Fibroblast of skin of left quadriceps (primary cell): ENCODE measurements around the gene AGPAT3.
A peak's percentile ranks its signal among the peaks of the same experiment; 100 is the strongest.

Source experiments
- DNase-seq, 2 experiments: peaks; one replicate each; pipeline ENCODE4 v3.0.0-alpha.2; 2013; ENCODE audit warnings: low read depth in 2 of 2

AGPAT3 gene

GRCh38 chr21:43935711-43936110 is 70.7 kb downstream of the AGPAT3 start:
- no peak for DNase-seq

DNA sequence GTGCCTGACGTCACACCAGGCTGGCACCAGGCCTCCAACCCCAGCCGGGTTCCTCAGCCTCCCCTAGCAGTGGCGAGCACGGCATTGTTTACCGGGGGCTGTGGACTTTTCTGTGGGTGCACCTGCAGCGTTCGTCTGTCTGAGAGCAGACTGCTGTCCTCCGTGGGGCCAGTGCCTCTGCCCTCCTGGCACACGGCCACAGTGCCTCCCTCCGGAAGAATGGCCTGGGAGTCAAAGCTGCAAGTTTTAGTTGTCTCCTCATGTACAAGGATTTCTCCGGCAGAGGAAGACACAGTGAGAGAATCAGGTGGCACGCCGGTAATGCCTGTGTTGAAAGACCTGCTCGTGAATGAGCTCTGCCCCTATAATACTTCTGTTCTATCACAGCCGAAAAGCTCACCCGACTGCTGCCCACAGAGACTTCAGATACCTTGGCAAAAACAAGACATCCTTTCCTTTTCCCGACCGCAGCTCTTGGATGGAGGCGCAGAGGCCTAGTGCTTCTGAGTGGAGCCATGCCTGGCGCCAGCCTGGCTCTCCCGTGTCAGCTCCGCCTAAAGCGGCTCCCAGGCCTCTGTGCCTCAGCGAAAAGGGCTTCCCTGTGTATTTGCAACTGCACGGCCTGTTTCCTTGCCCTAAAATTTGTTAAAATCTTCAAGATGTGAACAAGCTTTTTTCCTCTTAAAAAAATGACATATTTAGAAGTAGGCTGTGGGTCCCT is 71.4 kb downstream of the AGPAT3 start:
- no peak for DNase-seq

- no peak for DNase-seq
These were observed 72.2 kb downstream of the AGPAT3 start for GRCh38 chr21:43937051-43937832.

GRCh38 chr21:43937891-43938309 is 72.9 kb downstream of the AGPAT3 start:
- no peak for DNase-seq

GRCh38 chr21:43938751-43939442 is 73.9 kb downstream of the AGPAT3 start:
- peak; percentile 17 to 20 for DNase-seq

GRCh38 chr21:43939443-43940328 is 74.7 kb downstream of the AGPAT3 start:
- no peak for DNase-seq

DNA sequence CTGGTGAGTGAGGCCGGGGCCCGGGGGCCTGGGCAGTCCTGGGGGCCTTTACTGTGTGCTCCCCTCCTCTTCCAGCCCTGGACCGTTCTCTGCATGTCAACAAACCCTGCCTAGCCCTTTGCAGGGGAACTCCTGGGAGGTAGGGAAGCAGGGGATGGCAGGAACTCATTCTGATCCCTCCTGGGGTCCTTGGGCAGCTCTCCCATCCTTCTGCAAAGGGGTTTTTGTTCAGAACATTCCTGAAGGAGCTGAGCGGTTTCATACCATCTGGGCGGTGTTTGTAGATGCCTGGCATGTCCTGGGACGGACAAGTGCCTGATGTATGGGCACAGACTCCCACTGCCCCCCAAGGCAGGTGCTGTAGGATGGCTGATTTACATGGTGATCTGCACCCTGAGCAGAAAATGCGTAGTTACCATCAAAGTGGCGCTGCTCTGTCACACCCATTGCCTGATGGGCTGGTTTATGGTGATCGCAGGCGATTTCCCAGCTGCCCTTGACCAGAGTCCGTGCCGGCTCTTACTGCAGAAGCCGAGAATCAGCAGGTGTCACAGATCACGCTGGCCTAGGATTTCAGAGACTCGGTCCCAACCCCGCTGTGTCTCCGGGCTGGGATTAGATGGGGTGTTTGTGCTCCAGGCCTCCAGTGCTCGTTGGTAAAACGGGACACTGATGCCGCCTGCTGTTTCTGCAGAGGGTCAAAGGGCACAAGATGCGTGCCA is 75.5 kb downstream of the AGPAT3 start:
- no peak for DNase-seq

GRCh38 chr21:43942201-43942600 is 77.2 kb downstream of the AGPAT3 start:
- DNase-seq: no peak

- no peak for DNase-seq
These were observed 77.6 kb downstream of the AGPAT3 start for GRCh38 chr21:43942621-43943020.

DNA sequence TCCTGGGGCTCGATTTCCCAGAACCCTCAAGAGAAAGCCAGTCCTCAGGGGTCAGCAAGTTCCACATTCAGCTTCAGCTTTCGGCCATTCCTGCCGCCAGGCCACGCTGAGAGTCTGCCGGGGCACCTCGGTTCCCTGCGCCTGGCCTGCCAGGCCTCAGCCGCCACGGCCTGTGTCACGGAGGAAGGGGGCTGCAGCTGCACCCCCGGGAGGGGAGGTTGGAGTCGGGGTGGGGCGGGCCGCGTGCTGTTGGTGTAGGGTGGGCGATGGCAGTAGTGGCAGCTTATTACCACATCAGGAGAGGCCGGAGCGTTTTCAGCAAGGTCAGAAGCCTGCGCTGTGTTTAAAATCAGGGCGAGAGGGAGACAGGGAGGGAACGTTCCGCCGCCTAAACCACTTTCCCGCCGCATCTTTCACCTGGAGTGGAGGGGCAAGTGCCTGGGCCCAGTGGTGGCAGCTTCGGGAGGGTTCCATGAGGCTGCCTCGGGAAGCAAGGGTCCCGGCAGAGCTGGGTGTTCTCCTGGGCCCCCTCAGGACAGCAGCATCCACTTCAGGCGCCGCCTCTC is 78.6 kb downstream of the AGPAT3 start:
- no peak for DNase-seq

DNA sequence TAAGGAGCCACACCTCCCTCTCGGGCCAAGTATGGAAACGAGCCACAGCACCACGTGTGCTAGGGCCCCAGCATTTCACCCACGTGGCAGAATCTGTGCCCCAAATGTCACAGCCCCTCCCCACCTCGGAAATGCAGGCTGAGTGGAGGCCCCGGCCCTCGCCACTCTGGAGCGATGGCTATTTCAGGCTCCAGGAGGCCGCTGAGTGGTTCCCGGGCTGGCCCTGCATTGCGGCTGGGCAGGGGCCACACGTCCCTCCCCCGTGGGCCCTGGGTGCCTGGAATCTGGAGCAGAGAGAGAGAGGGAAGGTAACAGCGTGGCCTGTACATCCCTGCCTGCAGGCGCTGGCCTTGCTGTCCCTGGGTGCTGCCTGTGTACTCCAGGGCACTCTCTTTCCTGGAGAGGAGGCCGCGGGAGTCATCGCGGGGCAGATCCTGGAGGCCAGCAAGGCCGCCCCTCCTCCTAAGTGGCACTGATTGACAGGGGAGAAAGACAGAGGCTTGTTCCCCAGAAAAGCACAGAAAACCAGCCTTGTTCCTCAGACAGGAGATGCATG is 79.1 kb downstream of the AGPAT3 start:
- no peak for DNase-seq

- no peak for DNase-seq
These were observed 79.7 kb downstream of the AGPAT3 start for GRCh38 chr21:43944757-43945156.

- DNase-seq: no peak
These were observed 83.9 kb downstream of the AGPAT3 start for GRCh38 chr21:43948740-43949498.

DNA sequence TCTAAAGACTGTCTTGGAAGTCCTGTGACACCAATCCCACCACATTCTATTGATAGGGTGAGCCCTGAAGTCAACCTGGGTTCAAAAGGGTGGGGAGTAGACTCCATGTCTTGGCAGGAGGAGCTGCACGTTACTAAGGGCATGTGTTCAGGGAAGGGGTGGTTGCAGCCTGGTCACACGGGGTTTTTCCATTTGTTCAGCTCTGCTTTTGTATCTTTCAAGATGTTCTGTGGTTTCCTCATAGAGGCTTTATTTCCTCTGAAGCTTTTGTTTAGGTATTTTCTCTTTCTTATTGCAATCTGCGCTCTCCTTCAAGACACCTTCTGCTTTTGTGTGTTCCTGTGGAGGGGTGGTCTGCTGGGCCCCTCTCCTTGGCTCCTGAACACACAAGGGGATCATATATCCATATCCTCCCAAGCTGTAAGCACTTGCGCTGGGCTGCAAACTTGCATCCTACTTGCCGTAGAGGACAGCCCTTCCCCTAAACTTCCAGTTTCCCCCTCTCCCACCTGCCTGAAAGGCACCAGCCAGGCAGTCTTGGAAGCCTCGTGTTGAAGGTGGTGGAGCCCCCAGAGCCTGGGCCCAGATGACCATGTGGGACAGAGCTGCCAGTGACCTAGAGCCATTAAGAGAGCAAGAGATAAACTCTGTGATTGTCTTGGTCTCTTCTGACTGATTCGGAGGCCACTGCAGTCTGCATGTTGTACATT is 84.6 kb downstream of the AGPAT3 start:
- no peak for DNase-seq

- no peak for DNase-seq
These were observed 85.5 kb downstream of the AGPAT3 start for GRCh38 chr21:43950481-43950880.

DNA sequence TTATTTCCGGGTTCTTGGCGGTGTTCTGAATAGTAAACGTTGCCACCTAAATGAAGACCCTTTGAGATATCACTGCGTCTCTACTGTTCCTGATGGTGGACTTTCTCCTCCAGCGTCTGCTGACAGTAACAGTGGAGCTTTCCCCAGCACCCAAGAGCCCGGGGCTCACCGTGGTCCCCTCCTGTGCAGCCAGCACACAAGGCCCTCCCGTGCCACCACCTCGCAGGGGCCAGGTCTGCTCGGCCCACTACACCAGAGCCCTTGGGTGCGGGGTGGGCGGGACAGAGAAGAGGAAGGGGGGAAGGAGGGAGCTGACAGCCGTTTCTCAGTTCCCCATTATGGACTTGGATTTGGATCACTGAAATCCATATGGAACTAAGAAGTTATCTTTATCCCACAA is 85.9 kb downstream of the AGPAT3 start:
- DNase-seq: no peak

DNA sequence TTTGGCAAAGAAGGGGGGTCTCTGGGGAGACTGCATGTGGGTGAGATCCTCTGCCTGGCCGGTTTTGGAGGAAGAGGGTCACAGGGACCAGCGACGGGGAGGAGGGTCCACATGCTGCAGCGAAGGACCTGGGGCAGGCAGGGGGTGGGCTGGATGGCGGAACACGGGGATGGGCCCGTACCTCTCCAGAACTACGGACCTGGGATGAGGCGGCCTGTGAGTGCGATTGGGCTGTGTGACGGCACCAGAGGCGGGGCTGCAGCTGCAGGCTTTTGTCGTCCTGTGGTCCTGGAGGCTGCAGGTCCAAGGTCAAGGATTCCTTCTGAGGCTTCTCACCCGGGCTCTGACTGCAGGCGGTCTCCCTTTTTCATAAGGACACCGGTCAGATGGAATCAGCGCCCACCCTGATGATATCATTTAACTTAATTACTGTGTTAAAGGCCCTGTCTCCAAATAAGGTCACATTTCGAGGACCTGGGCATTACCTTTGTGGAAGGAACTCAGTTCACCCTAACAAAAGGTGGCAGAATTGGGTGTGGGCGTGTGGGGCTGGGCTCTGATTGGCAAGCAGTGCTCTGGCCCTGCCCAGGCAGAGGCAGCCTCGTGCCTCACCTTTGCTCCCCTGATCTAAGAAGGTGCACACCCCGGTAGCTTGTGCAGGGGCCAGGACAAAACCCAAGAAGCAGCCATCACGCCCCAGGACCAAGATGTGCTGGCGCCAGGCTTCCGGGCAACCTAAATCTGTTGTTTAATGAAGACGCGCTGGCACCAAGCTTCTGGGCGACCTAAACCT is 87.1 kb downstream of the AGPAT3 start:
- no peak for DNase-seq

DNA sequence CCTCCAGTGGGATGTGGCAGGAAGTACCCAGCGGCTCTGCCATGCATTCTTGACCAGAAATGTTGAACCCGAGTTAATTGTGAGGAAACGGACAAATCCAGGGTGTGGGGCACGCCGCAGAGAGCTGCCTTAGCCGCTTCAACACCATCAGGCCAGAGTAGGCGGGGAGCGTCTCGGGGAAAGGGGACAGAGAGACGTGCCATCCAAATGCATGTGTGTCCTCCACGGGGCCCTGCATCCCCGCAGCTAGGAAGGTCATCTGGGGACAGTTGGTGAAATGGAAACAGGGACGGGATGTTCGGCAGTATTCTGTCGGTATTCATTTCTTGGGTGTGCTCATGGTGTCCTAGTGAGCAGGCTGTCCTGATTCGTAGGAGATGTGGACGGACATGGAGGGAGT is 88.0 kb downstream of the AGPAT3 start:
- DNase-seq: no peak
